Measurements from ENCODE around the gene G3BP2.

G3BP2 gene

GRCh38 chr4:75596061-75596460 lies 77.2 kb downstream of the G3BP2 start:
- Histone ChIP-seq H3K79me2 (ENCODE audit: low read length) (no peaks in the 10 kb centered on the region), H3K36me3 (replicated peaks; ENCODE audit: insufficient read depth, low read length) (no peaks in the 10 kb centered on the region), H3K9me3 (replicated peaks; ENCODE audit: insufficient read depth, low read length) (no peaks in the 10 kb centered on the region), H3F3A (ENCODE audit: insufficient read depth, low read length) (peaks cover 19% of the 10 kb centered on the region), H3K27me3 (replicated peaks; ENCODE audit: insufficient read depth, low read length) (no peaks in the 10 kb centered on the region), H3K9ac (ENCODE audit: low read length) (no peak overlapping the region), H4K20me1 (ENCODE audit: insufficient read depth, low read length) (no peaks in the 10 kb centered on the region), H3K4me3 (ENCODE audit: low read length) (no peak overlapping the region), H3K4me2 (ENCODE audit: low read depth, low read length) (no peak overlapping the region), H2AFZ (ENCODE audit: low read length) (no peak overlapping the region), H3K9me2 (replicated peaks; ENCODE audit: insufficient read depth, low read length) (no peaks in the 10 kb centered on the region), H3K27ac (ENCODE audit: low read length) (no peak overlapping the region), H3K4me1 (ENCODE audit: low read length) (peaks cover 39% of the 10 kb centered on the region)
- TF ChIP-seq, protein P1, sequence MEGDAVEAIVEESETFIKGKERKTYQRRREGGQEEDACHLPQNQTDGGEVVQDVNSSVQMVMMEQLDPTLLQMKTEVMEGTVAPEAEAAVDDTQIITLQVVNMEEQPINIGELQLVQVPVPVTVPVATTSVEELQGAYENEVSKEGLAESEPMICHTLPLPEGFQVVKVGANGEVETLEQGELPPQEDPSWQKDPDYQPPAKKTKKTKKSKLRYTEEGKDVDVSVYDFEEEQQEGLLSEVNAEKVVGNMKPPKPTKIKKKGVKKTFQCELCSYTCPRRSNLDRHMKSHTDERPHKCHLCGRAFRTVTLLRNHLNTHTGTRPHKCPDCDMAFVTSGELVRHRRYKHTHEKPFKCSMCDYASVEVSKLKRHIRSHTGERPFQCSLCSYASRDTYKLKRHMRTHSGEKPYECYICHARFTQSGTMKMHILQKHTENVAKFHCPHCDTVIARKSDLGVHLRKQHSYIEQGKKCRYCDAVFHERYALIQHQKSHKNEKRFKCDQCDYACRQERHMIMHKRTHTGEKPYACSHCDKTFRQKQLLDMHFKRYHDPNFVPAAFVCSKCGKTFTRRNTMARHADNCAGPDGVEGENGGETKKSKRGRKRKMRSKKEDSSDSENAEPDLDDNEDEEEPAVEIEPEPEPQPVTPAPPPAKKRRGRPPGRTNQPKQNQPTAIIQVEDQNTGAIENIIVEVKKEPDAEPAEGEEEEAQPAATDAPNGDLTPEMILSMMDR (IDR thresholded peaks at IDR 0.05; ENCODE audit: low read length): no peak
- no peak for TF ChIP-seq EZH2phosphoT487 (IDR thresholded peaks at IDR 0.05; ENCODE audit: low read length)
- TF ChIP-seq EZH2 (optimal IDR thresholded peaks at IDR 0.05; ENCODE audit: low read depth, low read length): no peak
- no peak for DNase-seq

DNA sequence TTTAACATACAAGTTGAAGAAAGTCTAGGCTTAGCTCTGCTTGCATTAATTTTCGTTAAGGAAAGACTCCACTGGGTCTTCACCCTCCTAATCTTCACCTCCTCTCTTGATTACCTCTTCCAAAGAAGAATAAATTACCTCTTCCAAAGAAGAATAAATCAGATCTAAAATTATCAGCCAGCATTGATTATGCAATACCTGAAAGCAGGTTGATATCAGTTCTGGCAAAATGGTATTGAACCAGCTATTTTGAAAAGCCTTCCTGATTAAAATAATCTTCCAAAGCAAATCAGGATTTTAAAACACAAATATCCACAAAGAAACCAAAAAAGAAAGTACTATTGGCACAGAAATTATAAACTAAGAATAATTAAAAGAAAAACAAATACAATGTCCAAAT lies 79.8 kb downstream of the G3BP2 start:
- Histone ChIP-seq H3K9me3 (replicated peaks; ENCODE audit: insufficient read depth, low read length) (no peaks in the 10 kb centered on the region), H3K79me2 (ENCODE audit: low read length) (no peaks in the 10 kb centered on the region), H3F3A (ENCODE audit: insufficient read depth, low read length) (peaks cover 6% of the 10 kb centered on the region), H3K9me2 (replicated peaks; ENCODE audit: insufficient read depth, low read length) (no peaks in the 10 kb centered on the region), H2AFZ (ENCODE audit: low read length) (no peak overlapping the region), H3K27ac (ENCODE audit: low read length) (no peak overlapping the region), H3K36me3 (replicated peaks; ENCODE audit: insufficient read depth, low read length) (no peaks in the 10 kb centered on the region), H3K4me3 (ENCODE audit: low read length) (no peak overlapping the region), H3K9ac (ENCODE audit: low read length) (no peak overlapping the region), H3K4me1 (ENCODE audit: low read length) (peaks cover 25% of the 10 kb centered on the region), H4K20me1 (ENCODE audit: insufficient read depth, low read length) (no peaks in the 10 kb centered on the region), H3K4me2 (ENCODE audit: low read depth, low read length) (no peak overlapping the region), H3K27me3 (replicated peaks; ENCODE audit: insufficient read depth, low read length) (no peaks in the 10 kb centered on the region)
- TF ChIP-seq EZH2 (optimal IDR thresholded peaks at IDR 0.05; ENCODE audit: low read depth, low read length): no peak
- no peak for TF ChIP-seq EZH2phosphoT487 (IDR thresholded peaks at IDR 0.05; ENCODE audit: low read length)
- TF ChIP-seq, protein P1 (IDR thresholded peaks at IDR 0.05; ENCODE audit: low read length): no peak
- no peak for DNase-seq
